HG03571 (cell line): Measurements from ENCODE around the gene RETN.

Experiments
- ATAC-seq: cut with Tn5 transposase; IDR thresholded peaks from one replicate; pipeline ENCODE4 v1.9.1; 2021; ENCODE audit not compliant: unreplicated experiment

The RETN gene

GRCh38 chr19:7705387-7706187 is 36.7 kb downstream of the RETN start:
- peak; percentile 39 for ATAC-seq

DNA sequence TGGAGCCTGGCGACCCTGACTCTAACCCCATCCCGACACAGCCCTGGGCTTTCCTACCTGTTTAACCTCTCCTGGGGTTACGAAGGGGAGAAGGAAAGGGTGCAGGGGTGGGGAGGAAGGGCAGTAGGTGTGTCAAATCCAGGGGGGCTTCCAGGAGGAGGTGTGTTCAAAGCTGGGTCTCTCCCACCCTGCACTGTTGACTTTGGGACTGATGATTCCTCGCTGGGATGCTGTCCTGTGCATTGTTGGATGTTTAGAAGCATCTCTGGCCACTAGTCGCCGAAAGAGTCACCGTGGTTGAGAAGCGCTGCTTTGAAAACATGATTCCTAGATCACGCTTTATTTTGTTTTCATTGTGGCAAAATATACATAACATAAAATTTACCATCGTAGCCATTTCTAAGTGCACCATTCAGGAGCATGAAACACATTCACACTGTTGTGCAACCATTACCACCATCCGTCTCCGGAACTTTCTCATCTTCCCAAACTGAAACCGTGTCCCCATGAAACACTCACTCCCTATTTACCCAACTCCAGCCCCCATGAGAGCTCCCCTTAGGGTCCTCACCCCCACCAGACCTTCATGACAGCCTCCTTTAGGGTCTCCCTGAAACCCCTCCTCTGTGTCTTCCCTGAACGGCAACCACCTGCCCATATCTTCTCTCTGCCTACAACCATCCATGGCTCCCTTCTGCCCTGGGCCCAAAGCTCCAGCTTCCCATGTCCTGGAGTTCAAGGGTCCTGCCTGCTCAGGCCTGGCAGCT is 37.5 kb downstream of the RETN start:
- no peak for ATAC-seq

- no peak for ATAC-seq
Measured at GRCh38 chr19:7706955-7707456, 38.2 kb downstream of the RETN start.

DNA sequence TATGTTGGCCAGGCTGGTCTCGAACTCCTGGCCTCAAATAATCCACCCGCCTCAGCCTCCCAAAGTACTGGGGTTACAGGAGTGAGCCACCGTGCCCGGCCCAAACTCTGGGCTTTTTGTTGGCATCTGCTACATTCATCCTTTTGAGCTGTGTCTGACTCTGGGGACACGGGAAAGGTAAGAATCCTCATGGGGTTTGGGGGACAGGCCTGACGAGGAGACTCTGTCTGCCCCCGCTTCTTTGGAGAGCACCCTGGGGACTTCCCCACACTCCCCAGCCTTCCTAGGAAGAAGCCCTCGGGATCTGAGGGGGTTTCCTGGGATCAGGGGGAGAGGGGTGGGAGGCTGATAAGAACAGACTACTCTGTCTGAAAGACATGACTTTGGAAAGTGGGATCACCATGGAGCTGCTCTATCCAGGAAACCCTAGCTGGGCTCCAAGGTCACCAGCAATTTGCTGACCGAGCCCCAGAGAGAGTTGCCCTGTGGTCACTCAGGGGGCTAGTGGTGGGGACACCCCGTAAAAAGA is 41.1 kb downstream of the RETN start:
- no peak for ATAC-seq

DNA sequence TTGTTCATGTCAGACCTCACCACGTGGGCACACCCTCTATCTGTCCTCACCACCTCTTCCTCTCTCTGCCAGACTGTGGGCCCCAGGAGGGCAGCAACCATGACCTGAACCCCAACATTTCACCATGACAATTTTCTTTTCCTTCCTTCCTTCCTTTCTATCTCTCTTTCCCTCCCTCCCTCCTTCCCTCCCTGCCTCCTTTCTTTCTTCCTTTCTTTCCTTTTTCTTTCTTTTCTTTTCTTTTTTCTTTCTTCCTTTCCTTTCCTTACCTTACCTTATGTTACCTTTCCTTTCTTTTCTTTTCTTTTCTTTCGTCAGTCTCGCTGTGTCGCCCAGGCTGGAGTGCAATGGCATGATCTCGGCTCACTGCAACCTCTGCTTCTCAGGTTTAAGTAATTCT is 41.8 kb downstream of the RETN start:
- ATAC-seq = no peak

DNA sequence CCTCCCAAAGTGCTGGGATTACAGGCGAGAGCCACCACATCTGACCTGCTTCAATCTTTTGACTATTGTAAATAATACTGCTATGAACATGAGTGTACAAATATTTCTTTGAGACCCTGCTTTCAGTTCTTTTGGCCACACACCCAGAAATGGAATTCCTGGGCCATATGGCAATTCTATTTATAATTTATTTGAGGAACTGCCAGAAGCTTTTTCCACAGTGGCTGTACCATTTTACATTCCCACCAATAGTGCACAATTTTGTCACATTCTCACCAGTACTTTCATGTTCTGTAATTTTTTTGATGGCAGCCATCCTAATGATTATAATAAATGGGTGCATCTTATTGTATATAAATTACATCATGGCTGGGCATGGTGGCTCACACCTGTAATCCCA is 46.8 kb downstream of the RETN start:
- no peak for ATAC-seq

DNA sequence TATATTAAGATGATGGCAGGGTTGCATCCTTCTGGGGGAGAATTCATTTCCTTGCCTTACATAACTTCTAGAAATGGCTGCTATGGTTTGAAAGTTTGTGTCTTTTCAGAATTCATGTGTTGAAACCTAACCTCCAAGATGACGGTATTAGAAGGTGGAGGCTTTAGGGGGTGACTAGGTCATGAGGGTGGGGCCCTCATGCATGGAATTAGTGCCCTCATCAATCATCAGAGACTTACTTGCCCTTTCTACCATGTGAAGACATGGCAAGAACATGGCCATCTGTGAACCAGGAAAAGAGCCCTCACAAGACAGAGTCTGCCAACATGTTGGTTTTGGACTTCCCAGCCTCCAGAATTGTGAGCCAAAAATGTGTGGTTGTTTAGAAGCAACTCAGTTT is 47.9 kb downstream of the RETN start:
- ATAC-seq = no peak

GRCh38 chr19:7718668-7719067 is 49.8 kb downstream of the RETN start:
- no peak for ATAC-seq
